B cell (primary cell): ENCODE data around the gene TFE3. TPM values are rescaled to one million over a fixed set of nuclear protein-coding genes. Genes with fewer than 3 reads are reported as not detected.

Experiments
- ATAC-seq: fragments of 200-7000 bp; cut with Tn5 transposase; one replicate; pipeline ENCODE4 v1.10.0; 2021; ENCODE audit warnings: low read depth, mild to moderate bottlenecking, moderate number of reproducible peaks, moderate library complexity
- CTCF ChIA-PET: fragments of 350-600 bp; sonication (Branson Sonifier 250); formaldehyde crosslinking; loops from one replicate; lab custom pipeline; 2021; ENCODE audit warnings: antibody characterized with exemption, inconsistent platforms; lab: Charles Lee
- POLR2A ChIA-PET: fragments of 350-600 bp; sonication (Branson Sonifier 250); formaldehyde crosslinking; loops from one replicate; lab custom pipeline; 2021; ENCODE audit warnings: antibody characterized with exemption; lab: Charles Lee
- DNase-seq: peaks from one replicate; pipeline ENCODE4 v3.0.0; 2013
- H2AFZ ChIP-seq: 2 replicates; pipeline ENCODE4 v1.6.1; 2012; ENCODE audit warnings: mild to moderate bottlenecking, low read depth, low read length; ENCODE audit not compliant: insufficient read depth, poor library complexity, severe bottlenecking
- H3K27ac ChIP-seq, 2 donors: 1 replicate in 1 of 2; 2 replicates in 1 of 2; pipeline ENCODE4 v1.5.1; 2012 to 2013; ENCODE audit warnings: low read length in 2 of 2, mild to moderate bottlenecking in 2 of 2, moderate library complexity in 1 of 2
- H3K27me3 ChIP-seq, 4 experiments: fragments of 200-600 bp in 1 of 4; sonication (generic) in 1 of 4; replicated peaks in 1 of 4; 1 replicate in 2 of 4; 2 replicates in 2 of 4; pipeline versions ENCODE4 v1.6.1 to v1.7.0; 2013 to 2016; ENCODE audit warnings: low read length in 3 of 4, mild to moderate bottlenecking in 2 of 4, mixed read lengths in 1 of 4, moderate library complexity in 1 of 4; ENCODE audit not compliant: insufficient read depth in 4 of 4, control insufficient read depth in 3 of 4; ENCODE audit errors: control extremely low read depth in 1 of 4
- H3K36me3 ChIP-seq, 2 experiments: replicated peaks in 1 of 2; 1 replicate in 1 of 2; 2 replicates in 1 of 2; pipeline versions ENCODE4 v1.6.1 to v1.7.1; 2013; ENCODE audit warnings: low read length in 1 of 2; ENCODE audit not compliant: insufficient read depth in 2 of 2, control insufficient read depth in 1 of 2; ENCODE audit errors: control extremely low read depth in 1 of 2, extremely low read depth in 1 of 2
- H3K4me1 ChIP-seq, 2 donors: fragments of 200-600 bp in 1 of 2; sonication (generic) in 1 of 2; 1 replicate in 1 of 2; 2 replicates in 1 of 2; pipeline versions ENCODE4 v1.5.1 to v1.6.1; 2013 to 2017; ENCODE audit warnings: low read length in 2 of 2; ENCODE audit not compliant: control insufficient read depth in 2 of 2, insufficient read depth in 2 of 2
- H3K4me2 ChIP-seq: replicated peaks from 2 replicates; pipeline ENCODE3; 2012; ENCODE audit warnings: mild to moderate bottlenecking, low read depth, low read length; ENCODE audit not compliant: poor library complexity, severe bottlenecking
- H3K4me3 ChIP-seq, 5 experiments: fragments of 200-600 bp in 1 of 5; sonication (generic) in 1 of 5; 1 replicate in 3 of 5; 2 replicates in 2 of 5; pipeline versions ENCODE4 v1.5.1 to v1.7.0; 2011 to 2016; ENCODE audit warnings: low read length in 4 of 5, mild to moderate bottlenecking in 4 of 5, low read depth in 2 of 5, control low read depth in 1 of 5, moderate library complexity in 1 of 5; ENCODE audit not compliant: insufficient read depth in 1 of 5; ENCODE audit errors: control extremely low read depth in 1 of 5, extremely low read depth in 1 of 5
- H3K79me2 ChIP-seq: fragments of 200-600 bp; sonication (generic); one replicate; pipeline ENCODE4 v1.6.0; 2016; ENCODE audit warnings: low read length; ENCODE audit not compliant: control insufficient read depth, insufficient read depth
- H3K9ac ChIP-seq: fragments of 200-600 bp; sonication (generic); 2 replicates; pipeline ENCODE4 v1.6.1; 2017; ENCODE audit warnings: mild to moderate bottlenecking, low read length, moderate library complexity
- H3K9me3 ChIP-seq, 3 donors: one replicate each; pipeline versions ENCODE4 v1.6.1 to v1.7.1; 2013; ENCODE audit warnings: low read length in 2 of 3; ENCODE audit not compliant: control insufficient read depth in 2 of 3, insufficient read depth in 1 of 3; ENCODE audit errors: control extremely low read depth in 1 of 3
- H4K20me1 ChIP-seq: 2 replicates; pipeline ENCODE4 v1.6.0; 2012; ENCODE audit warnings: mild to moderate bottlenecking, low read length; ENCODE audit not compliant: insufficient read depth, control insufficient read depth, poor library complexity, severe bottlenecking
- H3K27ac Mint-ChIP-seq: one replicate; pipeline ENCODE4 v1.8.0; 2021; ENCODE audit warnings: mixed read lengths
- H3K27me3 Mint-ChIP-seq: one replicate; pipeline ENCODE4 v1.8.0; 2021; ENCODE audit warnings: mixed read lengths
- H3K4me1 Mint-ChIP-seq: one replicate; pipeline ENCODE4 v1.8.0; 2021; ENCODE audit warnings: mixed read lengths
- H3K4me3 Mint-ChIP-seq: one replicate; pipeline ENCODE4 v1.8.0; 2021; ENCODE audit warnings: mixed read lengths
- H3K9me3 Mint-ChIP-seq: one replicate; pipeline ENCODE4 v1.8.0; 2022; ENCODE audit warnings: mixed read lengths; ENCODE audit not compliant: insufficient read depth
- EZH2 ChIP-seq: IDR thresholded peaks from 2 replicates; pipeline ENCODE4 v1.6.1; 2012; ENCODE audit warnings: borderline replicate concordance, low read depth, mild to moderate bottlenecking, moderate library complexity, low read length; ENCODE audit not compliant: insufficient read depth, poor library complexity, severe bottlenecking
- WGBS: methylation state at CpG from one replicate; pipeline ENCODE4 v1.1.5; 2013; ENCODE audit warnings: missing lambda C conversion rate; ENCODE audit not compliant: insufficient coverage; 5-methylcytosine and 5-hydroxymethylcytosine counted together
- intact Hi-C: fragments of 100-400 bp; cut with micrococcal nuclease; formaldehyde crosslinking; loops from one replicate; pipeline ENCODE4 v1.10.0; 2022
- polyA plus RNA-seq: library from polyadenylated mRNA; depleted of rRNA; stranded (reverse); fragments of >200 nt; gene quantifications from 2 replicates; pipeline ENCODE4 v1.2.3, GENCODE V29; 2012
- total RNA-seq, 2 donors: library from RNA; stranded (reverse); fragments of 120-200 nt in 1 of 2; gene quantifications; 1 replicate in 1 of 2; 2 replicates in 1 of 2; pipeline versions ENCODE4 v1.2.3 to v1.2.4, GENCODE V29; 2013 to 2022
- TF ChIP-seq, protein P1 (sequence below): fragments of 200-600 bp; IDR thresholded peaks from one replicate; pipeline ENCODE4 v1.8.0; 2022; ENCODE audit warnings: antibody characterized with exemption, mild to moderate bottlenecking

The TFE3 gene
- total and polyA plus RNA-seq, 2 donors (not counting 1 experiment from before 2014, with no cell fraction given) = 21.0 to 38.9 TPM

DNA sequence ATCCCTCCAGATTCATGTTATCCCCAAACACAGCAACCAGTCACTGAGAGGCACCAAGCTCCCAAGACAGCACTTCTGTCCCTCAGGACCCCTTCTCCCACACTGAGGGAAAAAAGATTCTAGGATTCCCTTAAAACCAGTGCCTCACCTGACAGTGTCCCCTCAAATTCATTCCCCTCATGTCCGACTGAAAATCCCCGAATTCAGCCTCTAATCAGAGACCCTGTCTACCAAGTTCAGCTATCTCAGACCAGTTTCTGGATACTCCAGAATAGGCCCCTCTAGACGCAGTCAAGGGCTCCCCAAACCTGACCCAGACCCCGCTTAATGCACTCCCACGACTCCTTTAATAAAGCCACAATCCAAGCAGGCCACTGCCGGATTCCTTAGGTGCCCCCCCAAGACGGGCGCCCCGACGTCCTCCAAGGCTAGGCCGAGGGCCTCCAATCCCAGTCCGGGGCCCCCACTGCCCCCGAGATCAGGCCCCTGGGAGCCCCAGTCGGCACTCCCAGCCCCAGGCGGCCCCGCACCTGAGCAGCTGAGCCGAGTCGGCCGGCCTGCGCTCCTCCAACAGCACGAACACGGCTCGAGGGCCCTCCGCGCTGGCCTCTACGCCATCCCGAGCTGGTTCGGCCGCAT, 457 bp downstream of the TFE3 start:
- DNase-seq (no peak), ATAC-seq (no peak)
- TF ChIP-seq, protein P1, sequence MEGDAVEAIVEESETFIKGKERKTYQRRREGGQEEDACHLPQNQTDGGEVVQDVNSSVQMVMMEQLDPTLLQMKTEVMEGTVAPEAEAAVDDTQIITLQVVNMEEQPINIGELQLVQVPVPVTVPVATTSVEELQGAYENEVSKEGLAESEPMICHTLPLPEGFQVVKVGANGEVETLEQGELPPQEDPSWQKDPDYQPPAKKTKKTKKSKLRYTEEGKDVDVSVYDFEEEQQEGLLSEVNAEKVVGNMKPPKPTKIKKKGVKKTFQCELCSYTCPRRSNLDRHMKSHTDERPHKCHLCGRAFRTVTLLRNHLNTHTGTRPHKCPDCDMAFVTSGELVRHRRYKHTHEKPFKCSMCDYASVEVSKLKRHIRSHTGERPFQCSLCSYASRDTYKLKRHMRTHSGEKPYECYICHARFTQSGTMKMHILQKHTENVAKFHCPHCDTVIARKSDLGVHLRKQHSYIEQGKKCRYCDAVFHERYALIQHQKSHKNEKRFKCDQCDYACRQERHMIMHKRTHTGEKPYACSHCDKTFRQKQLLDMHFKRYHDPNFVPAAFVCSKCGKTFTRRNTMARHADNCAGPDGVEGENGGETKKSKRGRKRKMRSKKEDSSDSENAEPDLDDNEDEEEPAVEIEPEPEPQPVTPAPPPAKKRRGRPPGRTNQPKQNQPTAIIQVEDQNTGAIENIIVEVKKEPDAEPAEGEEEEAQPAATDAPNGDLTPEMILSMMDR = no peak
- TF ChIP-seq EZH2 = no peak
- peak overlapping the region; percentile 87 for H3K27ac Mint-ChIP-seq
- H3K4me3 Mint-ChIP-seq = peak overlapping the region; percentile 91
- POLR2A ChIA-PET = interaction anchor here (0.5 to 2.3 kb wide), 6 partner anchors 40 to 1106 kb away, joined by 4 to 9 read pairs (median 6); partner anchors contain the start of genes GRIPAP1, OTUD5 and PLP2
- Histone ChIP-seq H3K4me2 (peak overlapping the region; percentile 73), H3K9ac (peak overlapping the region; percentile 69), H3K27ac (peak overlapping the region; percentile 91 to 96), H3K9me3 (no peaks in the 10 kb centered on the region), H3K4me1 (peaks cover 12 to 25% of the 10 kb centered on the region in 2 donors), H3K36me3 (peaks cover 0 to 16% of the 10 kb centered on the region in 2 experiments), H2AFZ (peak overlapping the region; percentile 42), H3K27me3 (no peaks in the 10 kb centered on the region), H3K4me3 (peak overlapping the region; percentile 69 to 77 (median 73)), H3K79me2 (peaks cover 8% of the 10 kb centered on the region), H4K20me1 (no peaks in the 10 kb centered on the region)
- H3K27me3 Mint-ChIP-seq = no peaks in the 10 kb centered on the region
- no peaks in the 10 kb centered on the region for H3K9me3 Mint-ChIP-seq
- CTCF ChIA-PET = interaction anchor here (0.7 to 3.3 kb wide), 6 partner anchors 41 to 394 kb away, joined by 3 to 16 read pairs (median 4); partner anchors contain the start of genes GRIPAP1 and KCND1
- peaks cover 28% of the 10 kb centered on the region for H3K4me1 Mint-ChIP-seq
- intact Hi-C loops = loop anchor here (1.0 to 10.0 kb wide), 14 partner anchors 32 to 1388 kb away; partner anchors contain the start of genes ELK1, GPKOW, GRIPAP1 and HDAC6
- 1% methylated on average over 27 of the region's 29 CpGs for WGBS
